B cell (primary cell): Measurements from ENCODE around the gene ALG5. TPM values are rescaled to one million over a fixed set of nuclear protein-coding genes. Genes with fewer than 3 reads are reported as not detected.

Experiments
- ATAC-seq: fragments of 200-7000 bp; cut with Tn5 transposase; one replicate; pipeline ENCODE4 v1.10.0; 2021; ENCODE audit warnings: low read depth, mild to moderate bottlenecking, moderate number of reproducible peaks, moderate library complexity
- CTCF ChIA-PET: fragments of 350-600 bp; sonication (Branson Sonifier 250); formaldehyde crosslinking; loops from one replicate; lab custom pipeline; 2021; ENCODE audit warnings: antibody characterized with exemption, inconsistent platforms; lab: Charles Lee
- POLR2A ChIA-PET: fragments of 350-600 bp; sonication (Branson Sonifier 250); formaldehyde crosslinking; loops from one replicate; lab custom pipeline; 2021; ENCODE audit warnings: antibody characterized with exemption; lab: Charles Lee
- DNase-seq: peaks from one replicate; pipeline ENCODE4 v3.0.0; 2013
- H2AFZ ChIP-seq: 2 replicates; pipeline ENCODE4 v1.6.1; 2012; ENCODE audit warnings: mild to moderate bottlenecking, low read depth, low read length; ENCODE audit not compliant: insufficient read depth, poor library complexity, severe bottlenecking
- H3K27ac ChIP-seq, 2 donors: 1 replicate in 1 of 2; 2 replicates in 1 of 2; pipeline ENCODE4 v1.5.1; 2012 to 2013; ENCODE audit warnings: low read length in 2 of 2, mild to moderate bottlenecking in 2 of 2, moderate library complexity in 1 of 2
- H3K27me3 ChIP-seq, 4 experiments: fragments of 200-600 bp in 1 of 4; sonication (generic) in 1 of 4; replicated peaks in 1 of 4; 1 replicate in 2 of 4; 2 replicates in 2 of 4; pipeline versions ENCODE4 v1.6.1 to v1.7.0; 2013 to 2016; ENCODE audit warnings: low read length in 3 of 4, mild to moderate bottlenecking in 2 of 4, mixed read lengths in 1 of 4, moderate library complexity in 1 of 4; ENCODE audit not compliant: insufficient read depth in 4 of 4, control insufficient read depth in 3 of 4; ENCODE audit errors: control extremely low read depth in 1 of 4
- H3K36me3 ChIP-seq, 2 experiments: replicated peaks in 1 of 2; 1 replicate in 1 of 2; 2 replicates in 1 of 2; pipeline versions ENCODE4 v1.6.1 to v1.7.1; 2013; ENCODE audit warnings: low read length in 1 of 2; ENCODE audit not compliant: insufficient read depth in 2 of 2, control insufficient read depth in 1 of 2; ENCODE audit errors: control extremely low read depth in 1 of 2, extremely low read depth in 1 of 2
- H3K4me1 ChIP-seq, 2 donors: fragments of 200-600 bp in 1 of 2; sonication (generic) in 1 of 2; 1 replicate in 1 of 2; 2 replicates in 1 of 2; pipeline versions ENCODE4 v1.5.1 to v1.6.1; 2013 to 2017; ENCODE audit warnings: low read length in 2 of 2; ENCODE audit not compliant: control insufficient read depth in 2 of 2, insufficient read depth in 2 of 2
- H3K4me2 ChIP-seq: replicated peaks from 2 replicates; pipeline ENCODE3; 2012; ENCODE audit warnings: mild to moderate bottlenecking, low read depth, low read length; ENCODE audit not compliant: poor library complexity, severe bottlenecking
- H3K4me3 ChIP-seq, 5 experiments: fragments of 200-600 bp in 1 of 5; sonication (generic) in 1 of 5; 1 replicate in 3 of 5; 2 replicates in 2 of 5; pipeline versions ENCODE4 v1.5.1 to v1.7.0; 2011 to 2016; ENCODE audit warnings: low read length in 4 of 5, mild to moderate bottlenecking in 4 of 5, low read depth in 2 of 5, control low read depth in 1 of 5, moderate library complexity in 1 of 5; ENCODE audit not compliant: insufficient read depth in 1 of 5; ENCODE audit errors: control extremely low read depth in 1 of 5, extremely low read depth in 1 of 5
- H3K79me2 ChIP-seq: fragments of 200-600 bp; sonication (generic); one replicate; pipeline ENCODE4 v1.6.0; 2016; ENCODE audit warnings: low read length; ENCODE audit not compliant: control insufficient read depth, insufficient read depth
- H3K9ac ChIP-seq: fragments of 200-600 bp; sonication (generic); 2 replicates; pipeline ENCODE4 v1.6.1; 2017; ENCODE audit warnings: mild to moderate bottlenecking, low read length, moderate library complexity
- H3K9me3 ChIP-seq, 3 donors: one replicate each; pipeline versions ENCODE4 v1.6.1 to v1.7.1; 2013; ENCODE audit warnings: low read length in 2 of 3; ENCODE audit not compliant: control insufficient read depth in 2 of 3, insufficient read depth in 1 of 3; ENCODE audit errors: control extremely low read depth in 1 of 3
- H4K20me1 ChIP-seq: 2 replicates; pipeline ENCODE4 v1.6.0; 2012; ENCODE audit warnings: mild to moderate bottlenecking, low read length; ENCODE audit not compliant: insufficient read depth, control insufficient read depth, poor library complexity, severe bottlenecking
- H3K27ac Mint-ChIP-seq: one replicate; pipeline ENCODE4 v1.8.0; 2021; ENCODE audit warnings: mixed read lengths
- H3K27me3 Mint-ChIP-seq: one replicate; pipeline ENCODE4 v1.8.0; 2021; ENCODE audit warnings: mixed read lengths
- H3K4me1 Mint-ChIP-seq: one replicate; pipeline ENCODE4 v1.8.0; 2021; ENCODE audit warnings: mixed read lengths
- H3K4me3 Mint-ChIP-seq: one replicate; pipeline ENCODE4 v1.8.0; 2021; ENCODE audit warnings: mixed read lengths
- H3K9me3 Mint-ChIP-seq: one replicate; pipeline ENCODE4 v1.8.0; 2022; ENCODE audit warnings: mixed read lengths; ENCODE audit not compliant: insufficient read depth
- CTCF ChIP-seq: fragments of 200-600 bp; IDR thresholded peaks from one replicate; pipeline ENCODE4 v1.8.0; 2022; ENCODE audit warnings: antibody characterized with exemption, mild to moderate bottlenecking
- EZH2 ChIP-seq: IDR thresholded peaks from 2 replicates; pipeline ENCODE4 v1.6.1; 2012; ENCODE audit warnings: borderline replicate concordance, low read depth, mild to moderate bottlenecking, moderate library complexity, low read length; ENCODE audit not compliant: insufficient read depth, poor library complexity, severe bottlenecking
- WGBS: methylation state at CpG from one replicate; pipeline ENCODE4 v1.1.5; 2013; ENCODE audit warnings: missing lambda C conversion rate; ENCODE audit not compliant: insufficient coverage; 5-methylcytosine and 5-hydroxymethylcytosine counted together
- intact Hi-C: fragments of 100-400 bp; cut with micrococcal nuclease; formaldehyde crosslinking; loops from one replicate; pipeline ENCODE4 v1.10.0; 2022
- polyA plus RNA-seq: library from polyadenylated mRNA; depleted of rRNA; stranded (reverse); fragments of >200 nt; gene quantifications from 2 replicates; pipeline ENCODE4 v1.2.3, GENCODE V29; 2012
- total RNA-seq, 2 donors: library from RNA; stranded (reverse); fragments of 120-200 nt in 1 of 2; gene quantifications; 1 replicate in 1 of 2; 2 replicates in 1 of 2; pipeline versions ENCODE4 v1.2.3 to v1.2.4, GENCODE V29; 2013 to 2022

ALG5 gene
- total and polyA plus RNA-seq, 2 donors (not counting 1 experiment from before 2014, with no cell fraction given), result 15.2 to 21.0 TPM

- no peak for ATAC-seq
- no peaks in the 10 kb centered on the region for H3K27me3 ChIP-seq
- ChIA-PET CTCF (no interaction called here), POLR2A (no interaction called here)
- H3K27me3 Mint-ChIP-seq, result no peaks in the 10 kb centered on the region
- no peak overlapping the region for H3K4me3 Mint-ChIP-seq
- H3K9me3 ChIP-seq, result no peaks in the 10 kb centered on the region
- no peaks in the 10 kb centered on the region for H3K9me3 Mint-ChIP-seq
- H3K4me2 ChIP-seq, result no peak overlapping the region
- peaks cover 11 to 39% of the 10 kb centered on the region in 2 experiments for H3K36me3 ChIP-seq
- H2AFZ ChIP-seq, result no peak overlapping the region
- no peak overlapping the region for H3K27ac Mint-ChIP-seq
- peaks cover 0 to 5% of the 10 kb centered on the region in 2 donors for H3K4me1 ChIP-seq
- 100% methylated on average over 2 of the region's 4 CpGs for WGBS
- no peaks in the 10 kb centered on the region for H3K79me2 ChIP-seq
- H3K4me3 ChIP-seq, result no peak overlapping the region
- H3K4me1 Mint-ChIP-seq, result peaks cover 2% of the 10 kb centered on the region
- H3K27ac ChIP-seq, result no peak overlapping the region
- intact Hi-C loops, result no loop called here
- TF ChIP-seq EZH2 (no peak), CTCF (no peak)
- no peak for DNase-seq
- no peaks in the 10 kb centered on the region for H4K20me1 ChIP-seq
- H3K9ac ChIP-seq, result no peak overlapping the region
Observed at GRCh38 chr13:36950330-36950729, 48.8 kb downstream of the ALG5 start.

GRCh38 chr13:36945078-36945477 lies 54.1 kb downstream of the ALG5 start:
- peaks cover 0 to 10% of the 10 kb centered on the region in 2 experiments for H3K36me3 ChIP-seq
- no peak for TF ChIP-seq CTCF
- ChIA-PET POLR2A (no interaction called here), CTCF (no interaction called here)
- no peaks in the 10 kb centered on the region for H3K4me1 ChIP-seq
- no peak overlapping the region for H3K4me3 ChIP-seq
- H3K4me2 ChIP-seq, result no peak overlapping the region
- Mint-ChIP-seq H3K4me3 (no peak overlapping the region), H3K27me3 (peaks cover under 1% of the 10 kb centered on the region), H3K27ac (no peak overlapping the region), H3K9me3 (no peaks in the 10 kb centered on the region), H3K4me1 (no peaks in the 10 kb centered on the region)
- intact Hi-C loops, result no loop called here
- no peak overlapping the region for H2AFZ ChIP-seq
- no peaks in the 10 kb centered on the region for H3K79me2 ChIP-seq
- H3K9ac ChIP-seq, result no peak overlapping the region
- no peaks in the 10 kb centered on the region for H3K9me3 ChIP-seq
- H4K20me1 ChIP-seq, result no peaks in the 10 kb centered on the region
- no peak overlapping the region for H3K27ac ChIP-seq
- peaks cover 0 to 5% (median 0%) of the 10 kb centered on the region in 4 experiments for H3K27me3 ChIP-seq
- DNase-seq (no peak), ATAC-seq (no peak)
- WGBS, result 73% methylated on average over 3 of the region's 3 CpGs
